GM18507 (cell line): ENCODE results near the gene GCK.

Experiments used
- DNase-seq: peaks from one replicate; pipeline ENCODE4 v3.0.0; 2011; ENCODE audit warnings: low read depth; ENCODE audit not compliant: insufficient read length; ENCODE audit errors: extremely low spot score
- FAIRE-seq: peaks from 2 replicates; lab custom pipeline; 2011; peaks lifted over from hg19 to GRCh38; lab: Jason Lieb, UNC

Gene GCK

GRCh38 chr7:44148166-44148565 is 41.1 kb downstream of the GCK start:
- no peak for FAIRE-seq
- DNase-seq = no peak

GRCh38 chr7:44147026-44147991 is 41.9 kb downstream of the GCK start:
- no peak for DNase-seq
- no peak for FAIRE-seq

GRCh38 chr7:44145969-44146911 is 43.0 kb downstream of the GCK start:
- DNase-seq (peak; percentile 63), FAIRE-seq (peak; percentile 48)

- DNase-seq (no peak), FAIRE-seq (no peak)
Measured at GRCh38 chr7:44145479-44145968, 43.7 kb downstream of the GCK start.

GRCh38 chr7:44144968-44145478 is 44.2 kb downstream of the GCK start:
- DNase-seq (no peak), FAIRE-seq (no peak)

- DNase-seq = no peak
- no peak for FAIRE-seq
Measured at GRCh38 chr7:44144426-44144967, 44.7 kb downstream of the GCK start.

GRCh38 chr7:44143646-44144250 is 45.5 kb downstream of the GCK start:
- DNase-seq (no peak), FAIRE-seq (no peak)

GRCh38 chr7:44142028-44142427 is 47.2 kb downstream of the GCK start:
- FAIRE-seq (no peak), DNase-seq (no peak)

- no peak for DNase-seq
- FAIRE-seq = no peak
Measured at GRCh38 chr7:44141221-44141850, 47.9 kb downstream of the GCK start, which contains the start of gene MYL7. TSS of gene MYL7 (minus strand) at chr7:44141332. CDS start at chr7:44141305, 27 bp downstream.

GRCh38 chr7:44140341-44140740 is 48.9 kb downstream of the GCK start:
- DNase-seq = no peak
- no peak for FAIRE-seq

- DNase-seq = no peak
- no peak for FAIRE-seq
Measured at GRCh38 chr7:44139311-44140010, 49.8 kb downstream of the GCK start.

GRCh38 chr7:44138698-44139097 is 50.5 kb downstream of the GCK start:
- FAIRE-seq = no peak
- DNase-seq = no peak

- FAIRE-seq = no peak
- DNase-seq = no peak
Measured at GRCh38 chr7:44136731-44137130, 52.5 kb downstream of the GCK start.

- FAIRE-seq = no peak
- DNase-seq = no peak
Measured at GRCh38 chr7:44134943-44135628, 54.2 kb downstream of the GCK start.

GRCh38 chr7:44133295-44133694 is 55.9 kb downstream of the GCK start:
- FAIRE-seq = no peak
- no peak for DNase-seq

GRCh38 chr7:44132039-44132438 is 57.2 kb downstream of the GCK start:
- no peak for DNase-seq
- FAIRE-seq = no peak

GRCh38 chr7:44131173-44132029 is 57.8 kb downstream of the GCK start:
- FAIRE-seq = no peak

More at GRCh38 chr7:44131173-44132029, 57.8 kb downstream of the GCK start:
- no peak for DNase-seq
